ENCODE measurements around the gene MBNL3. TPM values are rescaled to one million over a fixed set of nuclear protein-coding genes. Genes with fewer than 3 reads are reported as not detected.
"Not testable (repeated sequence)": the region's sequence is repeated elsewhere in the genome, so short reads cannot be mapped to it uniquely, and the experiment has no call there.

The MBNL3 gene
- total RNA-seq, 1 donor from 2014 or later: 2.8 TPM

DNA sequence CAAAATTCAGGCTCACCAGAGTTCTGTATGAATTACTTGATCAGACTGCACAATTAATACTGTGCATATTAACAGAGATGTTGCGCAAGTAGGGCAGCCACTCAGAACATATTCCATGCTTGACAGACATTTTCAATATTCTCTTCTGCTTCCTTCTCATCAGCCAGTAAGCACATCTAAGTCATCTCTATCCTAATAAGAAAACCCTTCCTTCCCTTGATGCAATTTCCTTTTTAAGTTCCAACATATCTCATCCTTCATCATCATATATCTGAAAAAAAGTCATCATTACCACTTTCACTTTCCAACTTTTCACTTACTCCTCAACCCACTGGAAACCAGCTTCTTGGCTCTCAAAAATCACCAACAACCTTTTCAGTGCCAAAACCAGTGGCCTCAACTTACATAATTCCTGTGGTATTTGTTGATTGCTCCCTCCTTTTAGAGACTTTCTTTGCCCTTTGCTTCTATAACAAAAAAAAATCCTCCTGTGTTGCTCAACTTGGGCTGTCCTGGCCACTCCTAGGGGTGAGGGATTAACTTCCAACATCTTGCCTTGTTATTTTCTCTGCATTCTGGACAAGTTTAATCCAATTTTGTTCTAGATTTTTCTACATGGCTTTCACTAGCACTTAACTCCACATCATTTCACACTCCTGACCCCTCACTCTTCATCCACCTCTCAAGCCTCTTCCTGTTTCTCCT, 14.1 kb downstream of the MBNL3 start:
- no peak for DNase-seq

DNA sequence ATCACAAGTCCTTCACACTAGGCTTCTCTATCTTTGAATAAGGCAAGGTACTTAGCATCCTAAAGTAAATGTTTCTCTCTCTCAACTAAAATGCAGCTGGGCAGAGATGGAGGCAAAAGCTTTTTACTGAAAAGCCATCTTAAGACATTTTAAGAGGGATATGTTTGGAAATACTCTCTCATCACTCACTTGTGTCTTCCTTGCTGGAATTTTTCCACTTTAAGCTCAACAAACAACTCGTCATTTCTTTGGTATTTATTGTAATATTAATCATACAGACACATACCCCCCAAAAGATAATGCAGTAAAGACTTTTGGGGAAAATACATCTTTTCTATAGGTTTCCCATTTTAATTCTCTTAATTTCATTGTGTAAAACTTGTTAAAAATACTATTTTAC, 16.4 kb downstream of the MBNL3 start:
- DNase-seq: no peak

DNA sequence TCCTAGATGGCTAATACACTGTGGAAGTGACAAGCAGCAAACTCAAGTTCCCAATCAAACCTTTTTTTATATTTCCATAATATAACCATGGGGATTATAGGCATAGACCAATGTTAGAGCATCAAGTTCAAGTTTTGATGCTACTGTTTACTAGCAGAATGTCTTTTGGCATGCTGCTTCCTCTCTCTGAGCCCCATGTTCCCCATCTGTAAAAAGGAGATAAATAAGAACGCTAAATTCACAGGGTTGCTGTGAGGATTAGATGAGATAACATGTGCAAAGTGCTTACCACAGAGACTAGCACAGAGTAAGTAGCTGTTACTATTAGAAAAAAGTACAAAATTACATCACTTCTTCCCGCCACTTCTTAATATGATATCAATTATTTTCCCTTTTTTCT, 18.0 kb downstream of the MBNL3 start:
- no peak for DNase-seq

DNA sequence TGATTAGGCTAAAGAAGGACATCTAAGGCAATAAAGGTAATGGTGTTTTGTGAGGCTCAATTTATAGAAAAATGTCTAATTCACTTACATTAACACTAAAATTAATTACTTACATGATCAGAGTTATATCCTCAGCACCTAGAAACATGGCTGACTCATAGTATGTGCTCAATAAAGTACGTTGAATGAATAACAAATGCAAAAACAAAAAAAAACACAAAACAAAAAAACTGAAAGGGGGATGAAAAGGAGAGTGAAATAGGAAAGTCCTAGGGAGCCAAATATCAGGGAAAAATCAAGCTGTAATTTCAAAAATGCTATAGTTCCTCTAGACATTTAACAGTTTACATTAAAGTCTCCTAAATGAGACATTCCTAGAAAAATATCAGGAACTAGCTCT, 18.7 kb downstream of the MBNL3 start:
- DNase-seq: no peak

DNA sequence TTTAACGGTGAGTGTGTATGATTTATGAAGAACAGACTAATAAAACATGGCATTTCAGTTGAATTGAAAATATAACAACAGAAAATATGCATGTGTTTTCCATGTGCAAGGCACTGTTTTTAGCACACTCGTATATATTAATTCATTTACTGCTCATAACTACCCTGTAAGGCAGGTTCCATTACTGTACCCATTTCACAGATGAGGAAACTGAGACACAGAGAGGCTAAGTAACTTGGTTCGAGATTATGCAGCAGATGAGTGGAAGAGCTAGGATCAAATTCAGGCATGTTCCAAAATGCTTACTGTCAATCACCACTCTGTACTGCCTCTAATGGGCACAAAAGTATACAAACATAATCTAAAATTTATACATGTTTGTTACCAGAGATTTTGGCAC, 20.4 kb downstream of the MBNL3 start:
- no peak for DNase-seq

DNA sequence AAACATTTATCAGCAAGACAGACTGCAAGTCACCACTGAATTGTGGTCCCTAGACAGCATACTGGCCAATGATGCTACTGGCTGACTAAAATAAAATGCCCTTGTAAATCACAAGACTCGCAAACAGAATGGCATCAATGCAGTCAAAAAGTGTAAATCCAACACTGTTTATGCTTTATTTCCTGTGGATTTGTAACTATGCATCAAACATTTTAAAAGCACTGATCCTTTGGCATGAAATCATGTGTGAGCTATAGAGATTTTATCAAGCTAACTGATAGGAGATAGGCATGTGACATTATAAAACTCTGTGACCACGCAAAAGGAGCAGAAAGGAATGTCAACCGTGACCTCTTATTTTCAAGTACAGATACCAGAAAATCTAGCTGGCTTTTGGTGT, 20.8 kb downstream of the MBNL3 start:
- no peak for DNase-seq

DNA sequence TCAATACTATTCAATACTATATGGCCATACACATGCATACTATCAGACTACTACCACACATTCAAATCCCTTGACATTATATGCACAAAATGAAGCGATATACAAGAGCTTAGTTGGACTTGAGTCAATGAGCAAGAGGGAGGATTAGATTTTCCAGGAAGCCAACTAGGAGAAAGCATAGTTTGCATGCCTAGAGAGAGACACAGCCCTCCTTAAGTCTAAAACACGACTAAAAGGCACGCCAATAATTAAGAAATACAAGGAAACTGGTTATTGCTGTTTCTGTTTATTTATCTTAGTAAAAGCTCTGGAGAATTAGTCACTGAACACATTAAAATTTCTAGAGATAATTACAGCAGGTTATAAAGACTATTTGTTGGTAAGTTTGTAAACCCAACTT, 21.8 kb downstream of the MBNL3 start:
- DNase-seq: no peak

DNA sequence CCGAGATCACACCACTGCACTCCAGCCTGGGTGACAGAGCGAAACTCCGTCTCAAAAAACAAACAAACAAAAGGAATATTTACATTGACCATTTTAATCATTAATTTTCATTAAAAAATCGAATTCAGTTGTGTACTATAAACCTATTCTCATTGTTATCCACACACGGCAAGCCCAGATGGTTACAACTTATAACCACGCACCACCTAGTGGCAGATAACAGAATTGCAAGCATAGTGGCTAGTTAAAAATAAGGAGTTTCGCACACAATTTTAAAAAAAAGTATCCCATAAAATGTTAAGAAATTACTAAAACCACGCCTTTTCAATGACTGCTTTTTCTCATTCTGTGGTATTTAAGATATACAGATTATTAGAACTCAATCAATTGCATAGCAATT, 25.4 kb downstream of the MBNL3 start:
- no peak for DNase-seq

DNA sequence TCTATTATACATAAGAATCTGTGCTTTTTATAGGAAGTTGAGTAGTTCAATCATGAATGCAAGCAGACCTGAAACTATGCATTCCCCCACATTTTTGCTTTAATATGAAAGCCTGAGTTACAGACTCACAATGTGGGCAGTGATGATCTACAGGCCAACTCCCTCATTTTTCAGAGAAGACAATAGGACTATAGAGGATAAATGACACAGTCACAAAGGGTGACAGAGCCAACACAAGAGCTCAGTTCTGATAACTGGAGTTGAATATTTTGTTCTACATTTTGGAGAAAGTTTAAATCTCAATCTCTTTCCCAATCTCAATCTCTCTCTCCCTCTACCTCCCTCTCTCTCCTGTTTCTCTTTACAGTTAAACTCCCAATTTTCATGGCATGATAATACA, 27.0 kb downstream of the MBNL3 start:
- no peak for DNase-seq

DNA sequence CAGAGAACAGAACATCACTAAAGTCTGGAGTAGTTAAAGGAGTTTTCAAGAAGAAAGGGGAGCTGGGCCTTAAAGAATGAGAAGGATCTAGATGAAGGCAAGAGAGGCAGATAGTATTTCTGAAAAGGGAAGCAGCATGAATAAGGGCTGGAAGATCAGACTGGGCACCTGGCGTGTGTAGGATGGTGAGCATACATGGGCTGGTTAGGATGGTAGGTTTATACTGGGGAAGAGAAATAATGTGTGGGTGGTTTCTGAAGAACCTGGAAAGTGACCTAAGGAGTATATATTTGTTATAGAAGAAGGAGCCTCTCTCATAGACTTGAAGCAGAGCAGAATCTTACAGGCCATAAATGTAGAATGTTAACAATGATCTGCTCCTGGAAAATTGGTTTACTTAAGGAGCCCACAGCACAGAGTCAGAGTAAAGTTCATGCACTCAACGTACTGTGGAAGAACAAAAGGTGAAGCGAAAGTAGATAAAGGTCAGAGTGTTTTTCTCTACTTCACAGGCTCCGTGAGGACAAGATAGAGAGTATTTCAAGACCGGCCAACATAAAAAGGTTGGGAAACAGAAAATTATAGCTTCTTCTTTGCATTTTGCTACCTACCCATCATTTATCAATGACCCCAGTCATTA, 35.8 kb downstream of the MBNL3 start:
- no peak for DNase-seq

DNA sequence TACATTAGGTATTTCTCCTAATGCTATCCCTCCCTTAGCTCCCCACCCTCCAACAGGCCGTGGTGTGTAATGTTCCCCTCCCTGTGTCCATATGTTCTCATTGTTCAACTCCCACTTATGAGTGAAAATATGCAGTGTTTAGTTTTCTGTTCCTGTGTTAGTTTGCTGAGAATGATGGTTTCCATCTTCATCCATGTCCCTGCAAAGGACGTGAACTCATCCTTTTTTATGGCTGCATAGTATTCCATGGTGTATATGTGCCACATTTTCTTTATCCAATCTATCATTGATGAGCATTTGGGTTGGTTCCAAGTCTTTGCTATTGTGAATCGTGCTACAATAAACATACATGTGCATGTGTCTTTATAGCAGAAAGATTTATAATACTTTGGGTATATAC, 42.9 kb downstream of the MBNL3 start:
- DNase-seq: not testable (repeated sequence)

DNA sequence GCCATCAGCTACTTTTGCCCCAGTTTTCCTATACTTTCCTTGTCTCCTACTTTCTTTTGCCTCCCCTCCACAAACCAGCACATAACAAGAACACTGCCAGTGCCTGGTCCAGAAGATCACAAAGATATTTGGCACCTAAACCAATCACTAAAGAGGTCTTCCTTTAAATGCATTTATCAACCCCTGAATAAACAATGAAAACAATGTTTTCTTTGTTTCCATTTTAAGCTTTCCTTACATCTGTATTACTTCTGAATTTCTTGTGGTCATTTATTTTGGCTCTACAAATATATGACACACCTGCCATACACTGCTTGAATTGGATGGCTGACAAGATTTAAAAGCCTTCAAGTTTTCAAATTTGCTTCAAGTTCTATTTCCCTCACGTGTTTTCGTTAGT, 43.9 kb downstream of the MBNL3 start:
- DNase-seq: no peak

DNA sequence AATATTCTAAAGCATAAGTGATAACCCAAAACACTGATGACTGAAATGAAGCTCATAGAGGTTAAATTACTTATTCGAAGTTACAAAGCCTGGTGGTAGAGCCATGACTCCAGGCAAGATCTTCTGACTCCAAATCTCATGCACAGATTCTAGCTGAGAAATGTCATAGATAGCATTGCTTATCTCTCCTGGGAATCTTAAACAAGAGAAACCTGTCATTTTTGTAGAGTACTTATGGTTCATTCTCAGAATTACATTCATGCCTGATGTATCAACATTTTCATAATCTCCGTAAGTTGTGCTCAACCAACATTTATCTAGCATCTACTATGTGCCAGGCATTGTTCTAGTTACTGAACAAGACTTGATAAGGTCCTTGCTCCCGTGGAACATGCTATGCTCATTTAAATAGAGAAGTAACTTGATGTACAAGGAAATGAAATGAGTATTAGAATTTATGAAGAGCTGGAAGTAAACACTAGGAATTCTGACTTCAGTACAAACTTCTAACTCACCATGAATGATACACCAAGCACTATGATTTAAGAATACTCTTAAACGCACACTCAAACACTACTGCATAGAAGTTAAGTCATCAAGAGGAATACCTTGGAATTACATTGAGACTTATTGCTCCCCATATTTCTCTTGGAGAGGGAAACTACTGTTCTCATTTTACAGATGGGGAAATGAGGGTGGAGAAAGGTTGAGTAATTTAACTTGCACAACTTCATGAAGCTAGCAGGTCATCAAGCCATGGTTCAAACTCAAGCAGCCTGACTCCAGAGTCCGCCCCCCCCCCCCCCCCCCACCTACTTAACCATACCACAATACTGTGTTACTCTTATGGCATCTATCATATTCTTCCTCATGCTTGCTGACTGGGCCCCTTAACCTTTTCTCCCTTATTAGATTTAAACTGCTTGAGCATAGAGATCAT, 45.4 kb downstream of the MBNL3 start:
- no peak for DNase-seq

DNA sequence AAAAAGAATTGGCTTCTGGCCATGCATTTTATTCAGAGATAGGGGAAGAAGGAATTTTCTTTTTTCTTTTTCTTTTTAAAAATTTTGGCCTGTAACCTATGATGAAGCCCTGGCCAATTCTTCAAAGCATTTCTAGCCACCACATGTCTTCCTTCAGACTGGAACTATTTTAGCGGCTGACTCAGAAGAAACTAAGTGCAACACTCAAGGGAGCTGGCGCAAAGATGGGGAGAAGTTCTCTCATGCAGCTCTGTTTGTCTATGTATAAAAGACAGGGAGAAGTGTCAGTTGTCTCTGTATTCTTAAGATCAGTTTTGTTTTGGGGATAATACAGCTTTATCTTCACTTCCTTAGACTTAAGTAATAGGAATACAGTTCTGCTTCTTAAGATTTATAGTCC, 46.1 kb downstream of the MBNL3 start:
- no peak for DNase-seq

DNA sequence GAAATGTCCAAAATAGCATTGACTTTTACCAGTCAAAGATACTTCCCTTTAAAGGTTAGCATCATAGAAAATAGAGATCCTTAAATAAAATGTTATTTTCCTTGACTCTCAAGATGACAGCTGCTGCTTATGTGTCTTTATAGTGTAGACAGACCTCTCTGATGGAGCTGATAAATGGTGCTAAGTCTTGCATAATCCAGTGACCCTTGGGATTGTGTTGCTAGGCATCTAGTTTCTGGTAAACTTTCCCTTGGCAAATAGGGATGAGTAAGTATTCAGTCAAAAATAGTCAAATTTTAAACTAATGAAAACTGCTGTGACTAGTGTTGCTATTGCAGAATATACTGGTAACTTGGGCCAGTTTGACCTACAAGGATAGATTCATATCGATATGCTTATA, 53.6 kb downstream of the MBNL3 start:
- DNase-seq: no peak

DNA sequence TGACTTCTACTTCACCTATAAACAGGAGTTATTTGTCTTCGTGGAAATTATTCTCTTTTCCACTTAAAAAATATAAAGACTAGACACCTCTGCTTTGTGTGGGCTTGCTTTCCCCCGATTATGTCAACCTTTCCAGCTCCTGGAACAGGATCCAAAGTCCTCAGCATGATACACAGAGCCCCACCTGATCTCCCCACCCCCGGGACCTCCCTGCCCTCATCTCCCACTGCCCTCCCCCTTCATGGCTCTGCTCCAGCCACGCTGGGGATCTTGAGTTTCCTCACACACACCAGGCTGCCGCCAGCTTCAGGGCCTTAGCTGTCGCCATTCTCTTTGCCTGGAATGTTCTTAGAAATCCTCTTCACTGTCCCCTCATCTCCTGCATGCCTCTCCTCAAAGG, 55.3 kb downstream of the MBNL3 start:
- DNase-seq: no peak

DNA sequence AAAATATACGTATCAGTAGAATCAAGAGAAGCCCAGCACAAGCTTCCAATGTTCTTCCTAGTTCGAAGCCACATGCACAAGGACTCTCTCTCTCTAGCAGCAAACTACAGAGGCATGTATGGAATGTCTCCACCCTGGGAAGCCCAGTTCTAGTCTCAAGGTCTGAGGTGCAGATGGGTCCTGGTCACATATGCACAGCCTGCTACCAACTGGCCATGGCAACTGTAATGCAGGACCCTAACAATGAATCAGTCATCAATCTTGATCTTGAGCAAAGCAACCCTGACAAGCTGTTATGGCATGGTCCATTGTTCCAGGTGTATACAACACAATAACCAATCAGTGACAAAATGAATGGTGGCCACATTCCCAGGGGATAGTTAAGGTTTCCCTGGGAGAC, 55.8 kb downstream of the MBNL3 start:
- DNase-seq: no peak

DNA sequence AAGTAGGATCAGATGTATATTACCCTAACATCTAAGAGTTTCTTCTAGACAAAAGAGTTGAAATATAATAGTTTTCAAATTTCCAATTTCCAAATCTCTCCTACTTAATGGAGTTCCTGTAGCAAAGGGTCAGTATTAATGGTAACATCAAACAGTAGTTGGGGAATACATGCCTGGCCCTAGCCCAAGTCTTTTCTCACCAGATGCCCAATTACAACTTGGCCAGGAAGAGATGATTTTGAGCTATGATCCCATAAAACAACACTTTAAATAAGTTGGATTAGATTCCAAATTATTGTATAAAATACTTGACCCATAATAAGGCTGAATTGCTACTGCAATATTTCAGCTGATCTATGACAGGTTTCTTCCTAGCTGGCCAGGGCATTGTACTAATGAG, 59.9 kb downstream of the MBNL3 start:
- DNase-seq: no peak

DNA sequence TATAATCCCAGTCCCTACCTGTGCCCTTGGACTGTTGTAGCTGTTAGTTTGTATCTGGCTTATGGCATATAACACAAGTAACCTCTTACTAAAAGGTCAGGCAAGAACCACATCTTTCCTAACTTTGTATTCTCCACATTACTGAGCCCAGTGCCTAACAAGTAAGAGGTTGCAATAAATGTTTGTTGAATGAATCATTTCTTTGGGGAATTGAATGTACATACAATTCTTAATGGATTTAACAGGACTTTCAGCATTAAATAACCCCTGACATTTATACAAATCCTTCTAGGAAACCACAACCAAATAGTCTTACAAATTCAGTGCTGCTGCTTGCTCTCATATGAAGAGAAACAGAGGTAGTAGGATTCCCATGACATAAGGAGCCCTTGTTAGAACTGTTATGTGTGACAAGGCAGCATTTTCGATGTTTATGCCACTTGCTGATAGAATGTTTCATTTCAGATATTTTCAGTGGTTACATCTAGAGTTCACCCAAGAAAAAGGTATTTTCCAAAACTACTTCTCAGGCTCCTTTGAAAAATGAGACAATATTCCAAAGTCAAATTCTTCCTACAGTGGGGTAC, 62.0 kb downstream of the MBNL3 start:
- DNase-seq: no peak

DNA sequence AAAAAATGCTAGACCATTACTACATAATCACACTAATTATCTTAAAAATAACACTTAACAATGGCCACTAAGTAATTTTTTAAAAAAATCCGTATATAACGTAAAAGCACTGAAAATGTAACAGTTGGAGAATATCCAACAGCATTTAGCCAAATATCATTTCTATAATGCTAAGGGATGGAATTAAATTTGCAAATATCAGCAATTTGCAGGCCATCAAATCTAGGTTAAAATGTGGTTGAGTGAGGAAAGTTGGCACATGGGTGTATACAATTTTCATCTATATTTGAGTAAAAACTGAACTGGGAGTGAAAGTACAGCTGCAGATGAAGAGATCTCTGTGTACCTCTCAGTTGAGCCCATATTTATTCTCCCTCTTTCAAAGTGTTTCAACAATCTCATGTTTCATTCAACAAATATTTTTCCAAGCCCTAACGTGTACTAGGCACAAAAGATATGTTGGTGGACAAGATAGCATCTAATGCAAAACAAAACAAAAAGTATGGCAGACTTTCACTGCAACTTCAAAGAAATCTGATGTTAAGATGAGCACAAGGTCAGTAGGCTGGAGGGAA, 63.0 kb downstream of the MBNL3 start:
- no peak for DNase-seq

DNA sequence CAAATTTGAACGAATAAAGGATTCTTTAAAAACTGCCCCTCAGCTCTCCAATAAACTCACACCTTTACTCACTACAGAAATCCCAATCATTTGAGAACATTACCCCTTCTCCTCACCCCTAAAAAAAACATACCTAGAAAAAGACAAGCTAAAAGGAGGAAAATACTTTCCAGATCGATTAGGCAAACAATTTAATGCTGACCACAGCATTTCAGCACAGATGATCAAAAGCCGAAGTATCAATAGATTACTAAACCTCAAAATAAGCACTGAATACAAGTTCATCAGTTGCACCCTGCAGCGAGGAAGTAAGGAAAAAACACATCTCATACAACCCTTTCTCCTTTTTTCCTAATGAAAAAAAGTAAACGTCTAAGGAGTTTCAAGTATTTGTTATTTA, 65.5 kb downstream of the MBNL3 start:
- DNase-seq: no peak

DNA sequence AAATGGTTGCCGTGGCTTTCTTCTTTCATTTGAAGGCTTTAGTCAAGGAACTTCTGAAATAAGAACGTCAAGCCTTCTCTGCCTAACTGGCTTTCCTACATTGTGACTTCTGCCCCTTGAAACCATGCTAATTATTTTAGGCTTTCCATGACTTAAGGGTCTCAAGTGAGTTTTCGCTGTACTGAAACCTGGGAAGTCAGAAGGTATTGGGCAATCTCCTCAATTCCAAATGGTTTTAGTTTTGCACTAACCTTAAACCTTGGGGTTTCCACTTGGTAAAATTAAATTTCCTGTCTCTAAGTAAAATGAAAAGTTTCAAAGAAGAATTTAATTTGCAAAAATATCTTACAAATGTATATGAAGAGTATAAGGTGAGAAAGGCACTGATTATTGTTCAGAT, 73.8 kb downstream of the MBNL3 start:
- no peak for DNase-seq

DNA sequence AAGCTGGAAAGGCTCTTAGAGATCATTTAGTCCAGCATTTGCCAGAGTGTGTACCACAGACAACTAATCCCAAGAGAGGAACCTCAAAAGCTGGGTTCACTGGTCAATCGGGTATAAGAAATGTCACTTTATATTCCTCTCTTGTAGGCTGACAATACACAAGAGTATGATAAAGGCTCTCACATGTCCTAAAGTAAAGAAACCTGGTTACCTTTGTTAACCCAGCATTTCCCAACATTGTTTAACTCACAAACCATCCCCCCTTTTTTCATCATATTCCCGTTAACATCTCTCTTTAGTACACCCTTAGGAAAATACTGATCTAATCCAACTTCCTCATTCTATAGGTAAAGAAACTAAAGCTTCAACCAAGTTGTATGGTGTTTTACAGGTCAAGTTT, 74.4 kb downstream of the MBNL3 start:
- DNase-seq: no peak

All from occipital lobe (tissue), 2 donors.